B cell (primary cell): Measurements from ENCODE around the gene RUVBL2. TPM values are rescaled to one million over a fixed set of nuclear protein-coding genes. Genes with fewer than 3 reads are reported as not detected.

Experiments used
- ATAC-seq: fragments of 200-7000 bp; cut with Tn5 transposase; one replicate; pipeline ENCODE4 v1.10.0; 2021; ENCODE audit warnings: low read depth, mild to moderate bottlenecking, moderate number of reproducible peaks, moderate library complexity
- CTCF ChIA-PET: fragments of 350-600 bp; sonication (Branson Sonifier 250); formaldehyde crosslinking; loops from one replicate; lab custom pipeline; 2021; ENCODE audit warnings: antibody characterized with exemption, inconsistent platforms; lab: Charles Lee
- POLR2A ChIA-PET: fragments of 350-600 bp; sonication (Branson Sonifier 250); formaldehyde crosslinking; loops from one replicate; lab custom pipeline; 2021; ENCODE audit warnings: antibody characterized with exemption; lab: Charles Lee
- DNase-seq: peaks from one replicate; pipeline ENCODE4 v3.0.0; 2013
- H2AFZ ChIP-seq: 2 replicates; pipeline ENCODE4 v1.6.1; 2012; ENCODE audit warnings: mild to moderate bottlenecking, low read depth, low read length; ENCODE audit not compliant: insufficient read depth, poor library complexity, severe bottlenecking
- H3K27ac ChIP-seq, 2 donors: 1 replicate in 1 of 2; 2 replicates in 1 of 2; pipeline ENCODE4 v1.5.1; 2012 to 2013; ENCODE audit warnings: low read length in 2 of 2, mild to moderate bottlenecking in 2 of 2, moderate library complexity in 1 of 2
- H3K27me3 ChIP-seq, 4 experiments: fragments of 200-600 bp in 1 of 4; sonication (generic) in 1 of 4; replicated peaks in 1 of 4; 1 replicate in 2 of 4; 2 replicates in 2 of 4; pipeline versions ENCODE4 v1.6.1 to v1.7.0; 2013 to 2016; ENCODE audit warnings: low read length in 3 of 4, mild to moderate bottlenecking in 2 of 4, mixed read lengths in 1 of 4, moderate library complexity in 1 of 4; ENCODE audit not compliant: insufficient read depth in 4 of 4, control insufficient read depth in 3 of 4; ENCODE audit errors: control extremely low read depth in 1 of 4
- H3K36me3 ChIP-seq, 2 experiments: replicated peaks in 1 of 2; 1 replicate in 1 of 2; 2 replicates in 1 of 2; pipeline versions ENCODE4 v1.6.1 to v1.7.1; 2013; ENCODE audit warnings: low read length in 1 of 2; ENCODE audit not compliant: insufficient read depth in 2 of 2, control insufficient read depth in 1 of 2; ENCODE audit errors: control extremely low read depth in 1 of 2, extremely low read depth in 1 of 2
- H3K4me1 ChIP-seq, 2 donors: fragments of 200-600 bp in 1 of 2; sonication (generic) in 1 of 2; 1 replicate in 1 of 2; 2 replicates in 1 of 2; pipeline versions ENCODE4 v1.5.1 to v1.6.1; 2013 to 2017; ENCODE audit warnings: low read length in 2 of 2; ENCODE audit not compliant: control insufficient read depth in 2 of 2, insufficient read depth in 2 of 2
- H3K4me2 ChIP-seq: replicated peaks from 2 replicates; pipeline ENCODE3; 2012; ENCODE audit warnings: mild to moderate bottlenecking, low read depth, low read length; ENCODE audit not compliant: poor library complexity, severe bottlenecking
- H3K4me3 ChIP-seq, 5 experiments: fragments of 200-600 bp in 1 of 5; sonication (generic) in 1 of 5; 1 replicate in 3 of 5; 2 replicates in 2 of 5; pipeline versions ENCODE4 v1.5.1 to v1.7.0; 2011 to 2016; ENCODE audit warnings: low read length in 4 of 5, mild to moderate bottlenecking in 4 of 5, low read depth in 2 of 5, control low read depth in 1 of 5, moderate library complexity in 1 of 5; ENCODE audit not compliant: insufficient read depth in 1 of 5; ENCODE audit errors: control extremely low read depth in 1 of 5, extremely low read depth in 1 of 5
- H3K79me2 ChIP-seq: fragments of 200-600 bp; sonication (generic); one replicate; pipeline ENCODE4 v1.6.0; 2016; ENCODE audit warnings: low read length; ENCODE audit not compliant: control insufficient read depth, insufficient read depth
- H3K9ac ChIP-seq: fragments of 200-600 bp; sonication (generic); 2 replicates; pipeline ENCODE4 v1.6.1; 2017; ENCODE audit warnings: mild to moderate bottlenecking, low read length, moderate library complexity
- H3K9me3 ChIP-seq, 3 donors: one replicate each; pipeline versions ENCODE4 v1.6.1 to v1.7.1; 2013; ENCODE audit warnings: low read length in 2 of 3; ENCODE audit not compliant: control insufficient read depth in 2 of 3, insufficient read depth in 1 of 3; ENCODE audit errors: control extremely low read depth in 1 of 3
- H4K20me1 ChIP-seq: 2 replicates; pipeline ENCODE4 v1.6.0; 2012; ENCODE audit warnings: mild to moderate bottlenecking, low read length; ENCODE audit not compliant: insufficient read depth, control insufficient read depth, poor library complexity, severe bottlenecking
- H3K27ac Mint-ChIP-seq: one replicate; pipeline ENCODE4 v1.8.0; 2021; ENCODE audit warnings: mixed read lengths
- H3K27me3 Mint-ChIP-seq: one replicate; pipeline ENCODE4 v1.8.0; 2021; ENCODE audit warnings: mixed read lengths
- H3K4me1 Mint-ChIP-seq: one replicate; pipeline ENCODE4 v1.8.0; 2021; ENCODE audit warnings: mixed read lengths
- H3K4me3 Mint-ChIP-seq: one replicate; pipeline ENCODE4 v1.8.0; 2021; ENCODE audit warnings: mixed read lengths
- H3K9me3 Mint-ChIP-seq: one replicate; pipeline ENCODE4 v1.8.0; 2022; ENCODE audit warnings: mixed read lengths; ENCODE audit not compliant: insufficient read depth
- EZH2 ChIP-seq: IDR thresholded peaks from 2 replicates; pipeline ENCODE4 v1.6.1; 2012; ENCODE audit warnings: borderline replicate concordance, low read depth, mild to moderate bottlenecking, moderate library complexity, low read length; ENCODE audit not compliant: insufficient read depth, poor library complexity, severe bottlenecking
- WGBS: methylation state at CpG from one replicate; pipeline ENCODE4 v1.1.5; 2013; ENCODE audit warnings: missing lambda C conversion rate; ENCODE audit not compliant: insufficient coverage; 5-methylcytosine and 5-hydroxymethylcytosine counted together
- intact Hi-C: fragments of 100-400 bp; cut with micrococcal nuclease; formaldehyde crosslinking; loops from one replicate; pipeline ENCODE4 v1.10.0; 2022
- polyA plus RNA-seq: library from polyadenylated mRNA; depleted of rRNA; stranded (reverse); fragments of >200 nt; gene quantifications from 2 replicates; pipeline ENCODE4 v1.2.3, GENCODE V29; 2012
- total RNA-seq, 2 donors: library from RNA; stranded (reverse); fragments of 120-200 nt in 1 of 2; gene quantifications; 1 replicate in 1 of 2; 2 replicates in 1 of 2; pipeline versions ENCODE4 v1.2.3 to v1.2.4, GENCODE V29; 2013 to 2022
- TF ChIP-seq, protein P1 (sequence below): fragments of 200-600 bp; IDR thresholded peaks from one replicate; pipeline ENCODE4 v1.8.0; 2022; ENCODE audit warnings: antibody characterized with exemption, mild to moderate bottlenecking

Gene RUVBL2
- total and polyA plus RNA-seq, 2 donors (not counting 1 experiment from before 2014, with no cell fraction given), result 36.1 to 57.4 TPM

DNA sequence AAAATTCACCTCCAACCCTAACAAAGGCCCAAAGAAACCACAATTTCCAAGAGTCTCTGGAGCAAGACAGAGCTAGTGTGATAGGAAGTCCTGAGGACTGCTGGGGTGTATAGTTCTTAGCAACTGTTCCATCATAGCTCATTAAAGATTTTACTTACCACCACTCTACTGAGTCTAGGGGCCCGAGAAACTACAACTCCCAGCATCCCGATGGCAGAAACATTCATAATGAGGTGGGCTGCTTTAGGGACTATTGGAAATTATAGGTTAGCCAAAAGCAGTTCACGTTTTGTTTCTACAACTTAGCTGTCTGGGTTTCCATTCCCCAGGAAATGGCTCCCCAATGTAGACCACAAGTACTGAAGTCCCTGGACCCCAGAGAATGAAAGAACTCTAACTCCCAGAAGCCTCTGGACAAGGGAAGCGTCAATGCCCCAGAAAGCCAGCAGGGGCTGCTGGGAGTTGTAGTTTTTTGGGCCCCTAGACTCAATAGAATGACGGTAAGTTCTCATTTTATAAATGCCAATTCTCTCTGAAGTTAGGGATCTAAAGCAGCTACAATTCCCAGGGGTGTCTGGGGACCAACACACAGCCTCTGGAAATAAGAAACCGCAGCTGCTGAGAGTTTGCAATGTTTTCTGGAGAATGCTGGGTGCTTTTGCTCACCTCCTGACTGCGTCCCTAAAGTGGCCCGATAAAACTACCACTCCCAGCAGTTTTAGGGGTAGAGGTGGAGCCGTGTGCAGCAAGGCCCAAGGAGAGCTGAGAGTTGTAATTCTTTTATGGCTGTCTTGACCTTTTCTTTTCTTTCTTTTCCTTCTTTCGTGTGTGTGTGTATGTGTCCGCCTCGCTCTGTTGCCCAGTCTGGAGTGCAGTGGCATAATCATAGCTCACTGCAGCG is 17.5 kb upstream of the RUVBL2 start:
- H3K79me2 ChIP-seq, result no peaks in the 10 kb centered on the region

More for the DNA sequence above, 17.5 kb upstream of the RUVBL2 start:
- Histone ChIP-seq H3K9ac (no peak overlapping the region), H3K27me3 (no peaks in the 10 kb centered on the region), H4K20me1 (no peaks in the 10 kb centered on the region), H3K27ac (no peak overlapping the region), H2AFZ (no peak overlapping the region), H3K9me3 (no peaks in the 10 kb centered on the region), H3K4me1 (peaks cover 0 to under 1% of the 10 kb centered on the region in 2 donors), H3K4me2 (no peak overlapping the region), H3K36me3 (peaks cover 3 to 14% of the 10 kb centered on the region in 2 experiments), H3K4me3 (no peak overlapping the region)
- no peaks in the 10 kb centered on the region for H3K27me3 Mint-ChIP-seq
- TF ChIP-seq, protein P1, sequence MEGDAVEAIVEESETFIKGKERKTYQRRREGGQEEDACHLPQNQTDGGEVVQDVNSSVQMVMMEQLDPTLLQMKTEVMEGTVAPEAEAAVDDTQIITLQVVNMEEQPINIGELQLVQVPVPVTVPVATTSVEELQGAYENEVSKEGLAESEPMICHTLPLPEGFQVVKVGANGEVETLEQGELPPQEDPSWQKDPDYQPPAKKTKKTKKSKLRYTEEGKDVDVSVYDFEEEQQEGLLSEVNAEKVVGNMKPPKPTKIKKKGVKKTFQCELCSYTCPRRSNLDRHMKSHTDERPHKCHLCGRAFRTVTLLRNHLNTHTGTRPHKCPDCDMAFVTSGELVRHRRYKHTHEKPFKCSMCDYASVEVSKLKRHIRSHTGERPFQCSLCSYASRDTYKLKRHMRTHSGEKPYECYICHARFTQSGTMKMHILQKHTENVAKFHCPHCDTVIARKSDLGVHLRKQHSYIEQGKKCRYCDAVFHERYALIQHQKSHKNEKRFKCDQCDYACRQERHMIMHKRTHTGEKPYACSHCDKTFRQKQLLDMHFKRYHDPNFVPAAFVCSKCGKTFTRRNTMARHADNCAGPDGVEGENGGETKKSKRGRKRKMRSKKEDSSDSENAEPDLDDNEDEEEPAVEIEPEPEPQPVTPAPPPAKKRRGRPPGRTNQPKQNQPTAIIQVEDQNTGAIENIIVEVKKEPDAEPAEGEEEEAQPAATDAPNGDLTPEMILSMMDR, result no peak
- TF ChIP-seq EZH2, result no peak
- no peaks in the 10 kb centered on the region for H3K9me3 Mint-ChIP-seq
- H3K4me1 Mint-ChIP-seq, result peaks cover 4% of the 10 kb centered on the region
- DNase-seq (peak; percentile 62), ATAC-seq (peak; percentile 66)
- H3K27ac Mint-ChIP-seq, result peak overlapping the region; percentile 32
- 83% methylated on average over 3 of the region's 13 CpGs for WGBS
- intact Hi-C loops, result no loop called here
- ChIA-PET POLR2A (interaction anchor here (1.3 kb wide), 1 partner anchor 9 kb away, joined by 13 read pairs; no protein-coding TSS in a partner anchor), CTCF (interaction anchor here (0.9 to 1.6 kb wide), 4 partner anchors 9 to 188 kb away, joined by 3 to 6 read pairs (median 4); partner anchors contain the start of gene HSD17B14)
- H3K4me3 Mint-ChIP-seq, result no peak overlapping the region
